Ishikawa (cell line): ENCODE measurements around the gene SIGLEC8.

Experiments used
- CEBPB ChIP-seq: IDR thresholded peaks from 2 replicates; pipeline ENCODE4 v1.6.1; 2012
- CREB1 ChIP-seq: IDR thresholded peaks from 2 replicates; pipeline ENCODE4 v1.6.1; 2012; ENCODE audit warnings: low read depth
- EP300 ChIP-seq: IDR thresholded peaks from 2 replicates; pipeline ENCODE4 v1.6.1; 2012; ENCODE audit warnings: borderline replicate concordance
- FOXM1 ChIP-seq: IDR thresholded peaks from 2 replicates; pipeline ENCODE4 v1.6.1; 2012; ENCODE audit warnings: low read depth, borderline replicate concordance
- NFIC ChIP-seq: IDR thresholded peaks from 2 replicates; pipeline ENCODE4 v1.6.1; 2012
- RAD21 ChIP-seq: IDR thresholded peaks from 2 replicates; pipeline ENCODE4 v1.6.1; 2012; ENCODE audit warnings: low read depth
- TAF1 ChIP-seq: IDR thresholded peaks from 2 replicates; pipeline ENCODE4 v1.6.1; 2012; ENCODE audit warnings: low read depth, mild to moderate bottlenecking
- TCF12 ChIP-seq: IDR thresholded peaks from 2 replicates; pipeline ENCODE4 v1.6.1; 2012; ENCODE audit warnings: low read depth
- YY1 ChIP-seq: IDR thresholded peaks from 2 replicates; pipeline ENCODE4 v1.6.1; 2012; ENCODE audit warnings: low read depth
- ZBTB7A ChIP-seq: IDR thresholded peaks from 2 replicates; pipeline ENCODE4 v1.6.1; 2012; ENCODE audit warnings: low read depth
- TF ChIP-seq, protein P1 (sequence below): IDR thresholded peaks from 2 replicates; pipeline ENCODE4 v1.6.1; 2012
- TF ChIP-seq, protein P2 (sequence below): IDR thresholded peaks from 2 replicates; pipeline ENCODE4 v1.6.1; 2012

DNA sequence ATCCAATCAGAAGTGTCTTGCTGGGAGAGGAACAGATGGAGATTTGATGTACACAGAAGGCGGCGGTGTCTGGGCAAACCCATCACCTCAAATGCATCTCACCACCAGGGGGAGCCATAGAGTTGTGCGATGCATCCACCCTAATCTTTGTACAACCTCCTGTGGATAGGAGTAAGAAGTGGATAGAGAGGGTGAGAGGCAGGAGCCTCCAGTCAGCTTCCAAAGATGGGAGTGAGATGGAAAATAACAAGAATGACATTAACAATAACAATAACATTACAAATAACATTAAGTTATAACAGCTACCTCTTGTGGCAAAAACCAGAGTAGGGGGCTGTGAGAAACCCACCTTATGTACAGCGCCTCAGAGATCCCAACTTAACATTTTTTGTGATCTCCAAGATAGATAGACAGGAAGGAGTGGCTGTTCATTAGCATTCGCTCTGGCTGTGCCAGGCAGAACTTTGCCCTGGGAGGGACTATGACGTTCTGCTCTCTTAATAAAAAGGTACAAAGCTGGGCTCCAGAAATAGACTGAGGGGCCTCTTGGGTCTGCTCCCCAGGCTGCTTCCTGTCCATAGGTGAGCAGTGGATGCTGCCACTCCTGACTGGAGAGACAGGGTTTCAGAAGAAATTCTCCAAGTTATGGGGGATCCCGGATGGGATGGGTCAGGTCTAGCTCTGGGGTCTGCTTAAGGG, 14.9 kb upstream of the SIGLEC8 start:
- no peak for TF ChIP-seq CEBPB
- TF ChIP-seq, protein P1, sequence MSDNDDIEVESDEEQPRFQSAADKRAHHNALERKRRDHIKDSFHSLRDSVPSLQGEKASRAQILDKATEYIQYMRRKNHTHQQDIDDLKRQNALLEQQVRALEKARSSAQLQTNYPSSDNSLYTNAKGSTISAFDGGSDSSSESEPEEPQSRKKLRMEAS, result no peak
- peak; percentile 65 for TF ChIP-seq RAD21
- no peak for TF ChIP-seq FOXM1
- no peak for TF ChIP-seq YY1
- no peak for TF ChIP-seq ZBTB7A
- TF ChIP-seq EP300, result no peak
- no peak for TF ChIP-seq TCF12
- TF ChIP-seq NFIC, result no peak
- no peak for TF ChIP-seq CREB1
- no peak for TF ChIP-seq TAF1
- TF ChIP-seq, protein P2, sequence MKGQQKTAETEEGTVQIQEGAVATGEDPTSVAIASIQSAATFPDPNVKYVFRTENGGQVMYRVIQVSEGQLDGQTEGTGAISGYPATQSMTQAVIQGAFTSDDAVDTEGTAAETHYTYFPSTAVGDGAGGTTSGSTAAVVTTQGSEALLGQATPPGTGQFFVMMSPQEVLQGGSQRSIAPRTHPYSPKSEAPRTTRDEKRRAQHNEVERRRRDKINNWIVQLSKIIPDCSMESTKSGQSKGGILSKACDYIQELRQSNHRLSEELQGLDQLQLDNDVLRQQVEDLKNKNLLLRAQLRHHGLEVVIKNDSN, result no peak
